Upper lobe of left lung (tissue), 6 donors: ENCODE measurements around the gene ATP9B. TPM values are rescaled to one million over a fixed set of nuclear protein-coding genes. Genes with fewer than 3 reads are reported as not detected.

ENCODE experiments used
- ATAC-seq, 2 donors: fragments of 200-7000 bp; cut with Tn5 transposase; one replicate each; pipeline ENCODE4 v1.9.1; 2022; ENCODE audit warnings: mild to moderate bottlenecking in 2 of 2, moderate library complexity in 2 of 2; ENCODE audit not compliant: low FRiP score in 2 of 2
- DNase-seq, 2 donors: peaks; one replicate each; pipeline ENCODE4 v3.0.0-alpha.2; 2019 to 2020
- H3K27ac ChIP-seq, 4 donors: fragments of 200-600 bp; sonication (generic); one replicate each; pipeline ENCODE4 v1.5.1; 2016 to 2019
- H3K27me3 ChIP-seq, 4 donors: fragments of 200-600 bp; sonication (generic); one replicate each; pipeline ENCODE4 v1.5.1; 2017 to 2019
- H3K36me3 ChIP-seq, 4 donors: fragments of 200-600 bp; sonication (generic); one replicate each; pipeline ENCODE4 v1.5.1; 2016 to 2019
- H3K4me1 ChIP-seq, 4 donors: fragments of 200-600 bp; sonication (generic); one replicate each; pipeline ENCODE4 v1.5.1; 2018 to 2019
- H3K4me3 ChIP-seq, 4 donors: fragments of 200-600 bp; sonication (generic); one replicate each; pipeline ENCODE4 v1.5.1; 2017 to 2019; ENCODE audit warnings: mild to moderate bottlenecking in 2 of 4, moderate library complexity in 1 of 4
- H3K9me3 ChIP-seq, 4 donors: fragments of 200-600 bp; sonication (generic); one replicate each; pipeline ENCODE4 v1.5.1; 2018 to 2019
- EP300 ChIP-seq, 4 donors: sonication (generic); formaldehyde crosslinking; IDR thresholded peaks; one replicate each; pipeline ENCODE4 v1.5.1; 2017; ENCODE audit warnings: antibody characterized with exemption in 4 of 4, control low read depth in 2 of 4
- POLR2A ChIP-seq, 4 donors: fragments of 450-650 bp; IDR thresholded peaks; one replicate each; pipeline ENCODE4 v1.5.1; 2016 to 2017; ENCODE audit warnings: antibody characterized with exemption in 4 of 4, mild to moderate bottlenecking in 2 of 4
- POLR2AphosphoS5 ChIP-seq, 2 donors: sonication (generic); formaldehyde crosslinking; IDR thresholded peaks; one replicate each; pipeline ENCODE4 v1.5.1; 2017; ENCODE audit warnings: antibody characterized with exemption in 2 of 2
- WGBS, 2 donors: methylation state at CpG; one replicate each; pipeline ENCODE4 v1.1.5; 2017 to 2018; 5-methylcytosine and 5-hydroxymethylcytosine counted together
- total RNA-seq, 6 donors: library from RNA; depleted of rRNA in 4 of 6; stranded (reverse); fragments of >200 nt in 4 of 6; gene quantifications; one replicate each; pipeline versions ENCODE4 v1.1.0 to v1.2.1, GENCODE V29; 2016 to 2021
- TF ChIP-seq, protein P1 (sequence below), 6 experiments: fragments of 450-650 bp in 4 of 6; fragments of 200-600 bp in 2 of 6; sonication (generic) in 2 of 6; IDR thresholded peaks; one replicate each; pipeline ENCODE4 v1.5.1; 2016 to 2019; ENCODE audit warnings: antibody characterized with exemption in 6 of 6
- donor health status: DM: no; HTN: no; CAD: no; lungs with moderate emphysema.
- donor health status: DM: no; HTN: yes; CAD: no; lungs with severe emphysema.

ATP9B gene
- total RNA-seq, 6 donors from 2014 or later: 29.8 to 124 (median 49.2) TPM

DNA sequence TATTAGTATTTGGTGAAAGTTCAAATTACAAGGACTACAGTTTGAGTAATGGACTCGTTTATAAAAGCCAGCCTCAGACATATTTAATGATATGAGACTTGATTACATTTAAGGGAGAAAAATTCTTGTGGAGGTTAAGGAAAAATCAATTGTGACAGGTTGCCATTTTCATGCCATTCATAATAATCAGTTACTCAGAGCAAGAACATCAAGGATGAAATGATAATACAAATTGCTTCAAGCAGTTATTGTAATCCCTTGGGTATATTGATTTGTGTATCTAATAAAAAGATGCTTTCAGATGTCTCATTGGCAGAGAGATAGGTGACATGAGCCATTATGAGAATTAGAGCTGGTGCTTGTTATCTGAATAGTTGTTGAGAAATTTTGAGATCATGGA is 153.6 kb downstream of the ATP9B start:
- H3K4me3 ChIP-seq: no peak overlapping the region
- no peak for DNase-seq
- TF ChIP-seq POLR2AphosphoS5 (IDR thresholded peaks at IDR 0.05) (no peak), EP300 (IDR thresholded peaks at IDR 0.05) (no peak), POLR2A (IDR thresholded peaks at IDR 0.05) (no peak)
- TF ChIP-seq, protein P1, sequence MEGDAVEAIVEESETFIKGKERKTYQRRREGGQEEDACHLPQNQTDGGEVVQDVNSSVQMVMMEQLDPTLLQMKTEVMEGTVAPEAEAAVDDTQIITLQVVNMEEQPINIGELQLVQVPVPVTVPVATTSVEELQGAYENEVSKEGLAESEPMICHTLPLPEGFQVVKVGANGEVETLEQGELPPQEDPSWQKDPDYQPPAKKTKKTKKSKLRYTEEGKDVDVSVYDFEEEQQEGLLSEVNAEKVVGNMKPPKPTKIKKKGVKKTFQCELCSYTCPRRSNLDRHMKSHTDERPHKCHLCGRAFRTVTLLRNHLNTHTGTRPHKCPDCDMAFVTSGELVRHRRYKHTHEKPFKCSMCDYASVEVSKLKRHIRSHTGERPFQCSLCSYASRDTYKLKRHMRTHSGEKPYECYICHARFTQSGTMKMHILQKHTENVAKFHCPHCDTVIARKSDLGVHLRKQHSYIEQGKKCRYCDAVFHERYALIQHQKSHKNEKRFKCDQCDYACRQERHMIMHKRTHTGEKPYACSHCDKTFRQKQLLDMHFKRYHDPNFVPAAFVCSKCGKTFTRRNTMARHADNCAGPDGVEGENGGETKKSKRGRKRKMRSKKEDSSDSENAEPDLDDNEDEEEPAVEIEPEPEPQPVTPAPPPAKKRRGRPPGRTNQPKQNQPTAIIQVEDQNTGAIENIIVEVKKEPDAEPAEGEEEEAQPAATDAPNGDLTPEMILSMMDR (IDR thresholded peaks at IDR 0.05): no peak
- 83 to 84% methylated on average over 1 of the region's 1 CpG for WGBS, 2 donors
- H3K27ac ChIP-seq: no peak overlapping the region
- peaks cover 0 to 5% (median 2%) of the 10 kb centered on the region in 4 donors for H3K36me3 ChIP-seq
- ATAC-seq: no peak
- no peaks in the 10 kb centered on the region for H3K4me1 ChIP-seq
- no peaks in the 10 kb centered on the region for H3K9me3 ChIP-seq
- H3K27me3 ChIP-seq: no peaks in the 10 kb centered on the region

DNA sequence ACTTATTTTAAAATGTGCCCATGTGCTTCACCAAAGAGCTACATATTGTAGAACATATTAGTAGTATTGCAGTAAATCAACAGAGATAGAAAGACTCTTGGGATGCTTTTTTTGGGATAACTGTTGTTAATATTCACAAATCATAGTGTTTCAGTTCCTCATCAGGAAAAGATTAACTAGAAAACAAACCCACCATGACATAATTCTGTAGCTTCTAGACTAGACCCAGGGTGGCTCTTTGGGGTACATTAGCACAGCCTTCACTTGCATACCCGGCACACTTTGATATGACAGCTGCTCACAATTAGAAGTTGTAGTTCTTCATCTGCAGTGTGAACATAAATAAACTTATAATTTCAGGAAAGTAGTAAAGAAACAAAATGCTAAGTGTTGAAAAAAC is 154.2 kb downstream of the ATP9B start:
- no peaks in the 10 kb centered on the region for H3K27me3 ChIP-seq
- WGBS, 2 donors: 94 to 95% methylated on average over 1 of the region's 1 CpG
- no peaks in the 10 kb centered on the region for H3K4me1 ChIP-seq
- no peak for ATAC-seq
- H3K9me3 ChIP-seq: no peaks in the 10 kb centered on the region
- no peak overlapping the region for H3K4me3 ChIP-seq
- no peaks in the 10 kb centered on the region for H3K36me3 ChIP-seq
- TF ChIP-seq POLR2A (IDR thresholded peaks at IDR 0.05) (no peak), POLR2AphosphoS5 (IDR thresholded peaks at IDR 0.05) (no peak), EP300 (IDR thresholded peaks at IDR 0.05) (no peak)
- TF ChIP-seq, protein P1 (IDR thresholded peaks at IDR 0.05): no peak
- no peak for DNase-seq
- no peak overlapping the region for H3K27ac ChIP-seq

DNA sequence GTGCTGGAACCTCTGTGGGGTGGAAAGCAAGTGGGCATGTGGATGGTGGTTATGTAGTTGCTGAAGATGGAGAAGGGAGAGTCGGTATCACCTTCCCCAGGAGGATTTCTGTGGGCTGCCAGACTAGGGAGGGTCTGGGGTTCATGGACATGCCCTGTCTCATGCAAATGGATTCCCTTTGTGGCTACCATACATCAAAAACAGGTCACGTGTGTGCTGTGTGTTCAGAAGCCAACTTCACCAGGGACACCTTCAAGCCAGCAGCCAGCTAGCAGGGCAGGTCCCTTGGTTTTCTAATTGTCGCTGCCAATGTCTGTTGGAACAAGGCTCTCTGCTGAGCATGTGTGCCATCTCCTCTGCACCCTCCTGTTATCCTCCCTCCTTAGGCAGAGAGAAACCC is 155.2 kb downstream of the ATP9B start:
- 94 to 100% methylated on average over 3 of the region's 3 CpGs for WGBS, 2 donors
- Histone ChIP-seq H3K36me3 (no peaks in the 10 kb centered on the region), H3K9me3 (no peaks in the 10 kb centered on the region), H3K27me3 (no peaks in the 10 kb centered on the region), H3K4me1 (no peaks in the 10 kb centered on the region), H3K4me3 (no peak overlapping the region), H3K27ac (no peak overlapping the region)
- no peak for ATAC-seq
- no peak for DNase-seq
- TF ChIP-seq EP300 (IDR thresholded peaks at IDR 0.05) (no peak), POLR2AphosphoS5 (IDR thresholded peaks at IDR 0.05) (no peak), POLR2A (IDR thresholded peaks at IDR 0.05) (no peak)
- TF ChIP-seq, protein P1 (IDR thresholded peaks at IDR 0.05): no peak

DNA sequence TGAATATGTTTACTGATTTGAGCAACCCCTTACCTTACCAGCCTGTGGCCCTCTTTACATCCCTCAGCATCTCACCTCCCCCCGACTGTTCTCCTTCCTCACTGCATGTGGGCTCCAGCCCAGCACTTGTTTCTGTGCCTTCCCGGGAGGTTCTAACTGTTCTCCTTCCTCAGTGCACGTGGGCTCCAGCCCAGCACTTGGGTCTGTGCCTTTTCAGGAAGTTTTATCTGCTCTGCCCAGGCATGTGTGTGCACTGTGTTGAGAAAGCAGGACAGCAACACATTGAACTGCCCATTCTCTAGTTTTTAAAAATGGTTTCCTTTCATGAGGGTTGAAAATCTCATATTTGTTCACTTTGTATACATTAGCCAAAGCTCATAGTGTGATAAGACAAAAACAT is 158.4 kb downstream of the ATP9B start:
- H3K36me3 ChIP-seq: no peaks in the 10 kb centered on the region
- no peak overlapping the region for H3K27ac ChIP-seq
- no peak for DNase-seq
- H3K27me3 ChIP-seq: no peaks in the 10 kb centered on the region
- no peak overlapping the region for H3K4me3 ChIP-seq
- peak in 1 of 2 donors; percentile 53 for ATAC-seq
- 48 to 66% methylated on average over 3 of the region's 3 CpGs for WGBS, 2 donors
- no peaks in the 10 kb centered on the region for H3K4me1 ChIP-seq
- TF ChIP-seq, protein P1 (IDR thresholded peaks at IDR 0.05): no peak
- TF ChIP-seq POLR2A (IDR thresholded peaks at IDR 0.05) (no peak), EP300 (IDR thresholded peaks at IDR 0.05) (no peak), POLR2AphosphoS5 (IDR thresholded peaks at IDR 0.05) (no peak)
- no peaks in the 10 kb centered on the region for H3K9me3 ChIP-seq

DNA sequence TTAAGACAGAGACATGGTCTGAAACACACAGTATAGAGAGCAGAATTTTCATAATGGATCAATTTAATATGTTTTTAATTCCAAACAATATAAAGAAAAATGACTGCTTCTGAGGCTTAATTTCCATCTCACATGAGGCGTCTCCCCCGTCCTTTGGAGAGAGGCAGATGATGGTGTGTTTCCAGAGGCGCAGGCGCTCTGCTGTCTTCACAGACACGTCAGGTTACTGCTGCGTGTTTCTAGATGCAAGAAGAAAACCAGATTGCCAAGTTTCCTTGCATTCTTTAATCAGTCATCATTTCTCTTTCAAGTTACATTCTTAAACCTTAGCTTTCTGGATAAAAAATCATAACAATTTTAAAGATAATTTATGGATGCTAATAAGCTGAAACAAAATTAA is 160.2 kb downstream of the ATP9B start:
- no peaks in the 10 kb centered on the region for H3K27me3 ChIP-seq
- ATAC-seq (no peak), DNase-seq (no peak)
- 94 to 97% methylated on average over 6 of the region's 6 CpGs for WGBS, 2 donors
- H3K36me3 ChIP-seq: no peaks in the 10 kb centered on the region
- H3K4me1 ChIP-seq: no peaks in the 10 kb centered on the region
- TF ChIP-seq EP300 (IDR thresholded peaks at IDR 0.05): no peak
- TF ChIP-seq, protein P1 (IDR thresholded peaks at IDR 0.05): no peak
- no peak for TF ChIP-seq POLR2A (IDR thresholded peaks at IDR 0.05)
- no peak for TF ChIP-seq POLR2AphosphoS5 (IDR thresholded peaks at IDR 0.05)
- H3K27ac ChIP-seq: no peak overlapping the region
- no peaks in the 10 kb centered on the region for H3K9me3 ChIP-seq
- no peak overlapping the region for H3K4me3 ChIP-seq
